Smooth muscle cell (in vitro differentiated cells): Measurements from ENCODE around the gene CMIP. TPM values are rescaled to one million over a fixed set of nuclear protein-coding genes. Genes with fewer than 3 reads are reported as not detected.
A peak's percentile ranks its signal among the peaks of the same experiment; 100 is the strongest.
"Not testable (repeated sequence)": the region's sequence is repeated elsewhere in the genome, so short reads cannot be mapped to it uniquely, and the experiment has no call there.

Experiments used
- DNase-seq: peaks from one replicate; lab custom pipeline; 2025; ENCODE audit not compliant: unreplicated experiment; lab: John Stamatoyannopoulos, UW
- H2AFZ ChIP-seq: fragments of 200-600 bp; sonication (generic); 2 replicates; pipeline ENCODE4 v1.6.0; 2016; ENCODE audit warnings: antibody characterized with exemption, low read depth, mild to moderate bottlenecking
- H3F3A ChIP-seq: fragments of 200-600 bp; sonication (generic); 2 replicates; pipeline ENCODE4 v1.6.0; 2017; ENCODE audit warnings: antibody characterized with exemption, low read depth
- H3K27ac ChIP-seq: fragments of 200-600 bp; sonication (generic); 2 replicates; pipeline ENCODE4 v1.5.1; 2016; ENCODE audit warnings: low read depth, mild to moderate bottlenecking
- H3K27me3 ChIP-seq: fragments of 200-600 bp; sonication (generic); 2 replicates; pipeline ENCODE4 v1.6.1; 2016; ENCODE audit warnings: low read depth, mild to moderate bottlenecking
- H3K36me3 ChIP-seq: fragments of 200-600 bp; sonication (generic); 2 replicates; pipeline ENCODE4 v1.5.1; 2016; ENCODE audit warnings: low read depth
- H3K4me1 ChIP-seq: fragments of 200-600 bp; sonication (generic); 2 replicates; pipeline ENCODE4 v1.5.1; 2016; ENCODE audit warnings: low read depth
- H3K4me2 ChIP-seq: fragments of 200-600 bp; sonication (generic); 2 replicates; pipeline ENCODE4 v1.6.0; 2016; ENCODE audit warnings: mild to moderate bottlenecking
- H3K4me3 ChIP-seq: fragments of 200-600 bp; sonication (generic); 2 replicates; pipeline ENCODE4 v1.5.1; 2016; ENCODE audit warnings: mild to moderate bottlenecking
- H3K79me2 ChIP-seq: fragments of 200-600 bp; sonication (generic); 2 replicates; pipeline ENCODE4 v1.6.0; 2016; ENCODE audit warnings: low read depth, mild to moderate bottlenecking
- H3K9ac ChIP-seq: fragments of 200-600 bp; sonication (generic); 2 replicates; pipeline ENCODE4 v1.6.0; 2016; ENCODE audit warnings: low read depth
- H3K9me3 ChIP-seq: fragments of 200-600 bp; sonication (generic); replicated peaks from 2 replicates; pipeline ENCODE4 v1.5.1; 2016; ENCODE audit warnings: low read depth
- H4K20me1 ChIP-seq: fragments of 200-600 bp; sonication (generic); 2 replicates; pipeline ENCODE4 v1.6.0; 2016; ENCODE audit warnings: low read depth
- WGBS: methylation state at CpG from one replicate; pipeline ENCODE4 v1.1.7; 2016; ENCODE audit warnings: low lambda C conversion rate; 5-methylcytosine and 5-hydroxymethylcytosine counted together
- polyA plus RNA-seq: library from polyadenylated mRNA; unstranded; fragments of >200 nt; fragmentation: Nextera tagmentation; extraction: Ambion mirVana; gene quantifications from 2 replicates; pipeline ENCODE4 v1.2.1, GENCODE V29; 2016
- total RNA-seq: library from RNA; depleted of rRNA; stranded (reverse); fragments of >200 nt; gene quantifications from 2 replicates; pipeline ENCODE4 v1.2.3, GENCODE V29; 2014
- TF ChIP-seq, protein P1 (sequence below): fragments of 200-600 bp; sonication (generic); IDR thresholded peaks from 2 replicates; pipeline ENCODE4 v1.5.1; 2017; ENCODE audit warnings: borderline replicate concordance, mild to moderate bottlenecking, antibody characterized with exemption; ENCODE audit not compliant: insufficient read depth, poor library complexity, severe bottlenecking

CMIP gene
- total and polyA plus RNA-seq, 2 experiments from 2014 or later = 2.5 to 44.5 TPM

- DNase-seq = no peak
- no peaks in the 10 kb centered on the region for H3K27me3 ChIP-seq
- peaks cover 95% of the 10 kb centered on the region for H4K20me1 ChIP-seq
- no peak overlapping the region for H2AFZ ChIP-seq
- no peaks in the 10 kb centered on the region for H3K36me3 ChIP-seq
- peaks cover 5% of the 10 kb centered on the region for H3F3A ChIP-seq
- H3K79me2 ChIP-seq = peaks cover 89% of the 10 kb centered on the region
- no peak overlapping the region for H3K4me3 ChIP-seq
- H3K9ac ChIP-seq = no peak overlapping the region
- H3K27ac ChIP-seq = peak overlapping the region; percentile 72
- no peaks in the 10 kb centered on the region for H3K9me3 ChIP-seq
- no peak overlapping the region for H3K4me2 ChIP-seq
- TF ChIP-seq, protein P1, sequence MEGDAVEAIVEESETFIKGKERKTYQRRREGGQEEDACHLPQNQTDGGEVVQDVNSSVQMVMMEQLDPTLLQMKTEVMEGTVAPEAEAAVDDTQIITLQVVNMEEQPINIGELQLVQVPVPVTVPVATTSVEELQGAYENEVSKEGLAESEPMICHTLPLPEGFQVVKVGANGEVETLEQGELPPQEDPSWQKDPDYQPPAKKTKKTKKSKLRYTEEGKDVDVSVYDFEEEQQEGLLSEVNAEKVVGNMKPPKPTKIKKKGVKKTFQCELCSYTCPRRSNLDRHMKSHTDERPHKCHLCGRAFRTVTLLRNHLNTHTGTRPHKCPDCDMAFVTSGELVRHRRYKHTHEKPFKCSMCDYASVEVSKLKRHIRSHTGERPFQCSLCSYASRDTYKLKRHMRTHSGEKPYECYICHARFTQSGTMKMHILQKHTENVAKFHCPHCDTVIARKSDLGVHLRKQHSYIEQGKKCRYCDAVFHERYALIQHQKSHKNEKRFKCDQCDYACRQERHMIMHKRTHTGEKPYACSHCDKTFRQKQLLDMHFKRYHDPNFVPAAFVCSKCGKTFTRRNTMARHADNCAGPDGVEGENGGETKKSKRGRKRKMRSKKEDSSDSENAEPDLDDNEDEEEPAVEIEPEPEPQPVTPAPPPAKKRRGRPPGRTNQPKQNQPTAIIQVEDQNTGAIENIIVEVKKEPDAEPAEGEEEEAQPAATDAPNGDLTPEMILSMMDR = no peak
- H3K4me1 ChIP-seq = no peaks in the 10 kb centered on the region
- WGBS = 80% methylated on average over 20 of the region's 20 CpGs
Measured at GRCh38 chr16:81523387-81524115, 78.9 kb downstream of the CMIP start.

DNA sequence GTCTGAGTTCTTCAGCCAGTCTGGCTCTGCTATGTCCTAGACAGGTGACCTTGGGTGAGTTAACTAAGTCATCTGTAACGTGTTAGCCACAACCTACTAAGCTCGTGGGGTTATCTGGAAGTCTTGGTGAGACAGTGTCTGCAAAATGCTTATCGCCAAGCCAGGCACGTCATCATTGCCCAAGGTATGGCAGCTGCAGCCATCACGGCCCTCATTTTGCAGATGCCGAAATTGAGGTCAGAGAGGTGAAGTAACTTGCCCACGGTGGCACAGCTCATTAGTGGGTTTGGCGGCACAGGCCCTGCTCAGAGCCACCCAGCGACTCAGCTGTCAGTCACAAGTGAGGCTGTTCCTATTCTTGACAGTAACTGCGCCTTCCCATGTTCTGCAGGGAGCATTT, 79.8 kb downstream of the CMIP start:
- 91% methylated on average over 10 of the region's 10 CpGs for WGBS
- Histone ChIP-seq H3F3A (peaks cover 5% of the 10 kb centered on the region), H4K20me1 (peaks cover 93% of the 10 kb centered on the region), H3K4me3 (no peak overlapping the region), H2AFZ (no peak overlapping the region), H3K27ac (peak overlapping the region; percentile 72), H3K4me1 (no peaks in the 10 kb centered on the region), H3K9ac (no peak overlapping the region), H3K4me2 (no peak overlapping the region), H3K79me2 (peaks cover 89% of the 10 kb centered on the region), H3K27me3 (no peaks in the 10 kb centered on the region), H3K9me3 (no peaks in the 10 kb centered on the region), H3K36me3 (no peaks in the 10 kb centered on the region)
- TF ChIP-seq, protein P1 = no peak
- DNase-seq = no peak

DNA sequence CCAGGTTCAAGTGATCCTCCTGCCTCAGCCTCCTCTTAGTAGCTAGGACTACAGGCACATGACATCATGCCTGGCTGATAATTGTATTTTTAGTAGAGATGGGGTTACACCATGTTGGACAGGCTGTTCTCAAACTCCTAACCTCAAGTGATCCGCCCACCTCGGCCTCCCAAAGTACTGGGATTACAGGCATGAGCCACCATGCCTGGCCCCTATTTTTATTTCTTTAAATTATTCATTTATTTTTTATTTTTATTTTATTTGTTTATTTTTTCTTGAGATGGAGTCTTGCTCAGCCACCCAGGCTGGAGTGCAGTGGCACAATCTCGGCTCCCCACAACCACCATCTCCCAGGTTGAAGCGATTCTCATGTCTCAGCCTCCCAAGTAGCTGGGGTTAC, 80.3 kb downstream of the CMIP start:
- H3K27me3 ChIP-seq, H3K4me1 ChIP-seq, H3F3A ChIP-seq, H3K4me3 ChIP-seq, H3K9ac ChIP-seq, H3K4me2 ChIP-seq, H3K9me3 ChIP-seq, H3K36me3 ChIP-seq, H2AFZ ChIP-seq, DNase-seq: not testable (repeated sequence)
- Histone ChIP-seq H3K79me2 (peaks cover 89% of the 10 kb centered on the region), H4K20me1 (peaks cover 93% of the 10 kb centered on the region), H3K27ac (peak overlapping the region; percentile 87)
- WGBS = 94% methylated on average over 4 of the region's 4 CpGs

GRCh38 chr16:81526199-81526598, 81.6 kb downstream of the CMIP start:
- 74% methylated on average over 4 of the region's 4 CpGs for WGBS
- Histone ChIP-seq H3K4me1 (no peaks in the 10 kb centered on the region), H3K4me2 (no peak overlapping the region), H2AFZ (no peak overlapping the region), H3K79me2 (peaks cover 89% of the 10 kb centered on the region), H3K27me3 (no peaks in the 10 kb centered on the region), H3F3A (peaks cover 5% of the 10 kb centered on the region), H3K4me3 (no peak overlapping the region), H3K9ac (peak overlapping the region; percentile 33), H3K27ac (peak overlapping the region; percentile 87), H3K36me3 (no peaks in the 10 kb centered on the region), H3K9me3 (no peaks in the 10 kb centered on the region), H4K20me1 (peaks cover 93% of the 10 kb centered on the region)
- TF ChIP-seq, protein P1 = no peak
- no peak for DNase-seq
